OCI-LY1 (cell line): Measurements from ENCODE around the gene GFM1.

Source experiments
- CTCF ChIP-seq: fragments of 200-600 bp; sonication (generic), shearing (Covaris generic); IDR thresholded peaks from 2 replicates; pipeline ENCODE4 v1.5.1; 2017; ENCODE audit warnings: mild to moderate bottlenecking, antibody characterized with exemption, low read length, moderate library complexity, mixed read lengths
- EZH2 ChIP-seq: fragments of 200-600 bp; sonication (generic), shearing (Covaris generic); IDR thresholded peaks from 2 replicates; pipeline ENCODE4 v1.8.0; 2017; ENCODE audit warnings: borderline replicate concordance, mixed run types, mild to moderate bottlenecking, antibody characterized with exemption, low read length, moderate library complexity, mixed read lengths

GRCh38 chr3:158696618-158697017 is 52.3 kb downstream of the GFM1 start:
- no peak for TF ChIP-seq CTCF
- TF ChIP-seq EZH2, result no peak
